Gastrocnemius medialis (tissue), 4 donors: Measurements from ENCODE around the gene EPHA4. TPM values are rescaled to one million over a fixed set of nuclear protein-coding genes. Genes with fewer than 3 reads are reported as not detected.

Source experiments
- ATAC-seq, 2 donors: fragments of 150-250 bp; one replicate each; pipeline ENCODE4 v1.9.1; 2016
- DNase-seq, 2 donors: peaks; one replicate each; pipeline ENCODE4 v3.0.0-alpha.2; 2019
- H3K27ac ChIP-seq, 4 donors: fragments of 200-600 bp; sonication (generic); 1 replicate in 1 of 4; 2 replicates in 3 of 4; pipeline ENCODE4 v1.5.1; 2016 to 2018; ENCODE audit warnings: mild to moderate bottlenecking in 2 of 4, moderate library complexity in 1 of 4
- H3K27me3 ChIP-seq, 3 donors: fragments of 200-600 bp; sonication (generic) in 2 of 3; 1 replicate in 1 of 3; 2 replicates in 2 of 3; pipeline versions ENCODE4 v1.5.1 to v1.6.0; 2016 to 2019; ENCODE audit warnings: mild to moderate bottlenecking in 1 of 3, moderate library complexity in 1 of 3
- H3K36me3 ChIP-seq, 2 donors: fragments of 200-600 bp; sonication (generic) in 1 of 2; one replicate each; pipeline ENCODE4 v1.5.1; 2017 to 2018
- H3K4me1 ChIP-seq, 2 donors: fragments of 200-600 bp; sonication (generic) in 1 of 2; one replicate each; pipeline ENCODE4 v1.5.1; 2016 to 2017; ENCODE audit warnings: mild to moderate bottlenecking in 2 of 2
- H3K4me3 ChIP-seq, 4 donors: fragments of 200-600 bp; sonication (generic) in 3 of 4; 1 replicate in 1 of 4; 2 replicates in 3 of 4; pipeline ENCODE4 v1.5.1; 2016 to 2019; ENCODE audit warnings: mild to moderate bottlenecking in 2 of 4
- H3K9me3 ChIP-seq, 3 donors: fragments of 200-600 bp; sonication (generic) in 2 of 3; 1 replicate in 1 of 3; 2 replicates in 2 of 3; pipeline ENCODE4 v1.5.1; 2016 to 2019
- CTCF ChIP-seq, 5 experiments: fragments of 450-650 bp in 3 of 5; fragments of 200-600 bp in 2 of 5; sonication (generic) in 2 of 5; IDR thresholded peaks in 4 of 5; conservative IDR thresholded peaks in 1 of 5; 1 replicate in 4 of 5; 2 replicates in 1 of 5; pipeline ENCODE4 v1.5.1; 2016 to 2019; ENCODE audit warnings: antibody characterized with exemption in 5 of 5, mild to moderate bottlenecking in 3 of 5, moderate library complexity in 3 of 5
- POLR2A ChIP-seq, 2 donors: fragments of 450-650 bp; IDR thresholded peaks; one replicate each; pipeline ENCODE4 v1.6.1; 2017; ENCODE audit warnings: antibody characterized with exemption in 2 of 2, mild to moderate bottlenecking in 2 of 2, moderate library complexity in 2 of 2
- in situ Hi-C, 4 donors: fragments of 200-750 bp; cut with MboI; loops; one replicate each; pipeline versions ENCODE4 v1.15.0 to v1.8.0; 2017; ENCODE audit warnings: low sequenced_read_pairs in 4 of 4
- intact Hi-C: fragments of 100-400 bp; cut with DNase I; formaldehyde crosslinking; loops from one replicate; pipeline ENCODE4 v1.15.1; 2023; ENCODE audit warnings: low total_unique reads
- total RNA-seq, 4 donors: library from RNA; depleted of rRNA; stranded (reverse); fragments of >200 nt; gene quantifications; one replicate each; pipeline versions ENCODE4 v1.1.0 to v1.2.3, GENCODE V29; 2016

EPHA4 gene
- total RNA-seq, 4 donors from 2014 or later, result 6.3 to 18.8 (median 13.0) TPM

GRCh38 chr2:221446140-221446539, 126.0 kb downstream of the EPHA4 start:
- H3K4me3 ChIP-seq, result no peak overlapping the region
- in situ Hi-C loops, result no loop called here
- H3K4me1 ChIP-seq, result peaks cover 7 to 16% of the 10 kb centered on the region in 2 donors
- DNase-seq, result no peak
- no peaks in the 10 kb centered on the region for H3K9me3 ChIP-seq
- H3K36me3 ChIP-seq, result peaks cover 0 to 7% of the 10 kb centered on the region in 2 donors
- no peak for ATAC-seq
- intact Hi-C loops, result loop anchor here (10.0 kb wide), 1 partner anchor 129 kb away; the partner anchor contains the start of gene EPHA4
- no peaks in the 10 kb centered on the region for H3K27me3 ChIP-seq
- no peak for TF ChIP-seq CTCF (IDR thresholded peaks at IDR 0.05 in 4 of 5, conservative IDR thresholded peaks at IDR 0.05 in 1 of 5)
- no peak for TF ChIP-seq POLR2A (IDR thresholded peaks at IDR 0.05)
- no peak overlapping the region for H3K27ac ChIP-seq

GRCh38 chr2:221444106-221444505, 128.0 kb downstream of the EPHA4 start:
- H3K27me3 ChIP-seq, result no peaks in the 10 kb centered on the region
- intact Hi-C loops, result loop anchor here (10.0 kb wide), 1 partner anchor 131 kb away; the partner anchor contains the start of gene EPHA4
- DNase-seq, result peak; percentile 9 to 26
- H3K4me1 ChIP-seq, result peaks cover 7 to 16% of the 10 kb centered on the region in 2 donors
- TF ChIP-seq POLR2A (IDR thresholded peaks at IDR 0.05) (no peak), CTCF (IDR thresholded peaks at IDR 0.05 in 4 of 5, conservative IDR thresholded peaks at IDR 0.05 in 1 of 5) (no peak)
- H3K36me3 ChIP-seq, result peaks cover 0 to 10% of the 10 kb centered on the region in 2 donors
- H3K4me3 ChIP-seq, result no peak overlapping the region
- peak; percentile 92 to 94 for ATAC-seq
- no peaks in the 10 kb centered on the region for H3K9me3 ChIP-seq
- in situ Hi-C loops, result no loop called here
- H3K27ac ChIP-seq, result peak overlapping the region; percentile 59 to 80 (median 62)

GRCh38 chr2:221443645-221444044, 128.5 kb downstream of the EPHA4 start:
- intact Hi-C loops, result loop anchor here (10.0 kb wide), 1 partner anchor 131 kb away; the partner anchor contains the start of gene EPHA4
- Histone ChIP-seq H3K4me1 (peaks cover 7 to 16% of the 10 kb centered on the region in 2 donors), H3K4me3 (no peak overlapping the region), H3K27ac (peak overlapping the region; percentile 25 to 80 (median 62)), H3K36me3 (peaks cover 0 to 10% of the 10 kb centered on the region in 2 donors), H3K27me3 (no peaks in the 10 kb centered on the region), H3K9me3 (no peaks in the 10 kb centered on the region)
- DNase-seq (no peak), ATAC-seq (no peak)
- TF ChIP-seq POLR2A (IDR thresholded peaks at IDR 0.05) (no peak), CTCF (IDR thresholded peaks at IDR 0.05 in 4 of 5, conservative IDR thresholded peaks at IDR 0.05 in 1 of 5) (no peak)
- in situ Hi-C loops, result no loop called here

- ATAC-seq (no peak), DNase-seq (no peak)
- intact Hi-C loops, result loop anchor here (10.0 kb wide), 1 partner anchor 133 kb away; the partner anchor contains the start of gene EPHA4
- Histone ChIP-seq H3K36me3 (peaks cover 0 to 10% of the 10 kb centered on the region in 2 donors), H3K27ac (no peak overlapping the region), H3K9me3 (no peaks in the 10 kb centered on the region), H3K4me3 (no peak overlapping the region), H3K4me1 (peaks cover 7 to 16% of the 10 kb centered on the region in 2 donors), H3K27me3 (no peaks in the 10 kb centered on the region)
- TF ChIP-seq POLR2A (IDR thresholded peaks at IDR 0.05) (no peak), CTCF (IDR thresholded peaks at IDR 0.05 in 4 of 5, conservative IDR thresholded peaks at IDR 0.05 in 1 of 5) (no peak)
- in situ Hi-C loops, result no loop called here
These were observed 130.0 kb downstream of the EPHA4 start for GRCh38 chr2:221442128-221442527.
